HepG2 (cell line): ENCODE results near the gene C7orf57. TPM values are rescaled to one million over a fixed set of nuclear protein-coding genes. Genes with fewer than 3 reads are reported as not detected.

Source experiments
- EHMT2 ChIP-seq: fragments of 200-600 bp; sonication (generic); IDR thresholded peaks from 2 replicates; pipeline ENCODE4 v1.7.0; 2017; ENCODE audit warnings: antibody characterized with exemption, low read depth, low read length, borderline replicate concordance
- JUND ChIP-seq: sonication (generic); formaldehyde crosslinking; IDR thresholded peaks from 2 replicates; pipeline ENCODE4 v1.8.0; 2022; ENCODE audit warnings: mild to moderate bottlenecking, missing genetic modification reagents
- KLF11 ChIP-seq: IDR thresholded peaks from 2 replicates; pipeline ENCODE4 v1.6.1; 2016; ENCODE audit warnings: missing compliant biosample characterization
- MIXL1 ChIP-seq: IDR thresholded peaks from 2 replicates; pipeline ENCODE4 v1.6.1; 2016
- PHF21A ChIP-seq: sonication (generic); formaldehyde crosslinking; IDR thresholded peaks from 2 replicates; pipeline ENCODE4 v1.5.0; 2020; ENCODE audit warnings: mild to moderate bottlenecking, missing genetic modification reagents
- PHF8 ChIP-seq: sonication (generic); formaldehyde crosslinking; IDR thresholded peaks from 2 replicates; pipeline ENCODE4 v1.5.0; 2020; ENCODE audit warnings: missing genetic modification reagents
- PTBP1 ChIP-seq: fragments of 200-400 bp; formaldehyde crosslinking; IDR thresholded peaks from 2 replicates; pipeline ENCODE4 v1.6.1; 2018; ENCODE audit warnings: low read length, low read depth; ENCODE audit not compliant: poor library complexity, severe bottlenecking
- RARG ChIP-seq: sonication (generic); formaldehyde crosslinking; IDR thresholded peaks from 2 replicates; pipeline ENCODE4 v1.4.0; 2020; ENCODE audit warnings: low read depth, mild to moderate bottlenecking, missing genetic modification reagents
- TIGD3 ChIP-seq: sonication (generic); formaldehyde crosslinking; IDR thresholded peaks from 2 replicates; pipeline ENCODE4 v1.5.1; 2020; ENCODE audit warnings: mild to moderate bottlenecking, missing genetic modification reagents, borderline replicate concordance
- ZNF205 ChIP-seq: IDR thresholded peaks from 2 replicates; pipeline ENCODE4 v1.6.1; 2018; ENCODE audit warnings: missing biosample characterization, missing genetic modification reagents
- ZNF337 ChIP-seq: sonication (generic); formaldehyde crosslinking; IDR thresholded peaks from 2 replicates; pipeline ENCODE4 v1.5.1; 2020; ENCODE audit warnings: missing genetic modification reagents, low read depth, mild to moderate bottlenecking, borderline replicate concordance
- ZNF720 ChIP-seq: sonication (generic); formaldehyde crosslinking; IDR thresholded peaks from 2 replicates; pipeline ENCODE4 v1.4.0; 2020; ENCODE audit warnings: missing genetic modification reagents
- ZNF766 ChIP-seq: sonication (generic); formaldehyde crosslinking; IDR thresholded peaks from 2 replicates; pipeline ENCODE4 v1.5.0; 2020; ENCODE audit warnings: missing genetic modification reagents, borderline replicate concordance
- ZNF788 ChIP-seq: sonication (generic); formaldehyde crosslinking; IDR thresholded peaks from 2 replicates; pipeline ENCODE4 v1.5.0; 2020; ENCODE audit warnings: mild to moderate bottlenecking, missing genetic modification reagents, borderline replicate concordance
- ZNF883 ChIP-seq: sonication (generic); formaldehyde crosslinking; IDR thresholded peaks from 2 replicates; pipeline ENCODE4 v1.5.1; 2020; ENCODE audit warnings: mild to moderate bottlenecking, missing genetic modification reagents; ENCODE audit errors: not compliant biosample characterization
- ZSCAN5A ChIP-seq: sonication (generic); formaldehyde crosslinking; IDR thresholded peaks from 2 replicates; pipeline ENCODE4 v1.8.0; 2022; ENCODE audit warnings: mild to moderate bottlenecking, missing genetic modification reagents, borderline replicate concordance
- polyA plus RNA-seq, 8 experiments: library from polyadenylated mRNA; depleted of rRNA in 3 of 8; stranded (reverse) in 7 of 8; unstranded in 1 of 8; fragments of >200 nt; fragmentation: Illumina TruSeq in 4 of 8; extraction: Trizol in 4 of 8; gene quantifications; 2 replicates each; pipeline versions ENCODE4 v1.2.1 to v1.2.3, GENCODE V29; 2011 to 2016; ENCODE audit warnings: low read depth in 4 of 8, missing spikeins in 1 of 8, mixed read lengths in 1 of 8; ENCODE audit not compliant: insufficient read depth in 1 of 8
- total RNA-seq, 5 experiments: library from RNA; depleted of rRNA; stranded (reverse); fragments of >200 nt; fragmentation: Illumina TruSeq; extraction: Trizol; gene quantifications; 2 replicates each; pipeline ENCODE4 v1.2.3, GENCODE V29; 2016; ENCODE audit warnings: low read depth in 1 of 5
- TF ChIP-seq, protein P1 (sequence below): fragments of 450-650 bp; IDR thresholded peaks from 2 replicates; pipeline ENCODE4 v1.6.1; 2017; ENCODE audit warnings: mild to moderate bottlenecking
- TF ChIP-seq, protein P2 (sequence below): IDR thresholded peaks from 2 replicates; pipeline ENCODE4 v1.4.0; 2020; ENCODE audit warnings: mild to moderate bottlenecking, missing genetic modification reagents

The C7orf57 gene
- total and polyA plus RNA-seq, 2 of the 13 experiments (the other 11 are each of a cell fraction or from before 2014, with no cell fraction given), result not detected

GRCh38 chr7:48088559-48089045, 53.3 kb downstream of the C7orf57 start (continued):
- TF ChIP-seq ZNF883 (CRISPR knock-in tag) (no peak), ZNF720 (no peak), KLF11 (CRISPR knock-in tag) (no peak), JUND (CRISPR knock-in tag) (peak; percentile 90), TIGD3 (no peak), ZNF788 (CRISPR knock-in tag) (peak; percentile 51; the same call in 1 of the 2 replicates), ZNF337 (CRISPR knock-in tag) (no peak), EHMT2 (no peak), ZSCAN5A (CRISPR knock-in tag) (peak; percentile 64; the same call in 1 of the 2 replicates), PTBP1 (no peak), ZNF205 (CRISPR knock-in tag) (no peak), MIXL1 (CRISPR knock-in tag) (peak; percentile 14; the same call in 1 of the 2 replicates), ZNF766 (CRISPR knock-in tag) (no peak), PHF8 (CRISPR knock-in tag) (no peak; the same call in 1 of the 2 replicates), PHF21A (peak; percentile 65; the same call in 1 of the 2 replicates), RARG (CRISPR knock-in tag) (no peak)
- TF ChIP-seq, protein P1, sequence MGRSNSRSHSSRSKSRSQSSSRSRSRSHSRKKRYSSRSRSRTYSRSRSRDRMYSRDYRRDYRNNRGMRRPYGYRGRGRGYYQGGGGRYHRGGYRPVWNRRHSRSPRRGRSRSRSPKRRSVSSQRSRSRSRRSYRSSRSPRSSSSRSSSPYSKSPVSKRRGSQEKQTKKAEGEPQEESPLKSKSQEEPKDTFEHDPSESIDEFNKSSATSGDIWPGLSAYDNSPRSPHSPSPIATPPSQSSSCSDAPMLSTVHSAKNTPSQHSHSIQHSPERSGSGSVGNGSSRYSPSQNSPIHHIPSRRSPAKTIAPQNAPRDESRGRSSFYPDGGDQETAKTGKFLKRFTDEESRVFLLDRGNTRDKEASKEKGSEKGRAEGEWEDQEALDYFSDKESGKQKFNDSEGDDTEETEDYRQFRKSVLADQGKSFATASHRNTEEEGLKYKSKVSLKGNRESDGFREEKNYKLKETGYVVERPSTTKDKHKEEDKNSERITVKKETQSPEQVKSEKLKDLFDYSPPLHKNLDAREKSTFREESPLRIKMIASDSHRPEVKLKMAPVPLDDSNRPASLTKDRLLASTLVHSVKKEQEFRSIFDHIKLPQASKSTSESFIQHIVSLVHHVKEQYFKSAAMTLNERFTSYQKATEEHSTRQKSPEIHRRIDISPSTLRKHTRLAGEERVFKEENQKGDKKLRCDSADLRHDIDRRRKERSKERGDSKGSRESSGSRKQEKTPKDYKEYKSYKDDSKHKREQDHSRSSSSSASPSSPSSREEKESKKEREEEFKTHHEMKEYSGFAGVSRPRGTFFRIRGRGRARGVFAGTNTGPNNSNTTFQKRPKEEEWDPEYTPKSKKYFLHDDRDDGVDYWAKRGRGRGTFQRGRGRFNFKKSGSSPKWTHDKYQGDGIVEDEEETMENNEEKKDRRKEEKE, result no peak
- TF ChIP-seq, protein P2, sequence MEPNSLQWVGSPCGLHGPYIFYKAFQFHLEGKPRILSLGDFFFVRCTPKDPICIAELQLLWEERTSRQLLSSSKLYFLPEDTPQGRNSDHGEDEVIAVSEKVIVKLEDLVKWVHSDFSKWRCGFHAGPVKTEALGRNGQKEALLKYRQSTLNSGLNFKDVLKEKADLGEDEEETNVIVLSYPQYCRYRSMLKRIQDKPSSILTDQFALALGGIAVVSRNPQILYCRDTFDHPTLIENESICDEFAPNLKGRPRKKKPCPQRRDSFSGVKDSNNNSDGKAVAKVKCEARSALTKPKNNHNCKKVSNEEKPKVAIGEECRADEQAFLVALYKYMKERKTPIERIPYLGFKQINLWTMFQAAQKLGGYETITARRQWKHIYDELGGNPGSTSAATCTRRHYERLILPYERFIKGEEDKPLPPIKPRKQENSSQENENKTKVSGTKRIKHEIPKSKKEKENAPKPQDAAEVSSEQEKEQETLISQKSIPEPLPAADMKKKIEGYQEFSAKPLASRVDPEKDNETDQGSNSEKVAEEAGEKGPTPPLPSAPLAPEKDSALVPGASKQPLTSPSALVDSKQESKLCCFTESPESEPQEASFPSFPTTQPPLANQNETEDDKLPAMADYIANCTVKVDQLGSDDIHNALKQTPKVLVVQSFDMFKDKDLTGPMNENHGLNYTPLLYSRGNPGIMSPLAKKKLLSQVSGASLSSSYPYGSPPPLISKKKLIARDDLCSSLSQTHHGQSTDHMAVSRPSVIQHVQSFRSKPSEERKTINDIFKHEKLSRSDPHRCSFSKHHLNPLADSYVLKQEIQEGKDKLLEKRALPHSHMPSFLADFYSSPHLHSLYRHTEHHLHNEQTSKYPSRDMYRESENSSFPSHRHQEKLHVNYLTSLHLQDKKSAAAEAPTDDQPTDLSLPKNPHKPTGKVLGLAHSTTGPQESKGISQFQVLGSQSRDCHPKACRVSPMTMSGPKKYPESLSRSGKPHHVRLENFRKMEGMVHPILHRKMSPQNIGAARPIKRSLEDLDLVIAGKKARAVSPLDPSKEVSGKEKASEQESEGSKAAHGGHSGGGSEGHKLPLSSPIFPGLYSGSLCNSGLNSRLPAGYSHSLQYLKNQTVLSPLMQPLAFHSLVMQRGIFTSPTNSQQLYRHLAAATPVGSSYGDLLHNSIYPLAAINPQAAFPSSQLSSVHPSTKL, result peak; percentile 70
